ENCODE measurements around the gene SREBF2.

The SREBF2 gene

DNA sequence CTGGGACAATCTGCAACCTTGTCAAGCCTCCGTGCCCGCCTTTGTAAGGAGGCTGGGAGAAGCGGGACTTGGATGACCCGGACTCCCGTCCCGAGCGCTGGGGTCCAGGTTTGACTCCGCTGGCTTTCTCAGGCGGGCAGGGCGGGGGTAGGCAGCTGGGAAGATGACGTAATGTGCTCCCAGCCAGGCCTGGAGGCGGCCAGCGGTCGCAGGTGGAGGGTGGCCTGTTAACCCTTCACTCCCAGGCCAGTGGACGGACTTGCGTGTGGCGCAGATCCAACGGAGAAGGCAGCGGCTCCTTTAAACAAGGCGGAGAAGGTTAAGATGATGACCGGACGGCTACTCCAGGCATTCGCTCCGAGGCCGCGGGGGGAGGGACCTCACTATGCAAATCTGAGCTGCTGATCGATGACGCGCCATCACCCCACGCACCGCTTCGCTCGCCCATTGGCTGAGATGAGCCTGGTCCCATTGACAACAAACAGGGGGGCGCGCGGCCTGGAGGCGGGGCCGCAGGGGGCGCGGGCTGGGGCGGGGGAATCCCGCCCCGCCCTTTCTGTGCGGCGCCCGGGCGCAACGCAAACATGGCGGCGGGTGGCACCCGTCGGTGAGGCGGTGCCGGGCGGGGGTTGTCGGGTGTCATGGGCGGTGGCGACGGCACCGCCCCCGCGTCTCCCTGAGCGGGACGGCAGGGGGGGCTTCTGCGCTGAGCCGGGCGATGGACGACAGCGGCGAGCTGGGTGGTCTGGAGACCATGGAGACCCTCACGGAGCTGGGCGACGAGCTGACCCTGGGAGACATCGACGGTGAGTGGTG is at the start of gene SREBF2:
Gene SREBF2, plus strand, starts transcription at position 553 of the 816 bp plus-strand sequence. Its CDS starts 166 bp downstream, at position 719.
- peak; percentile 100 for DNase-seq

- DNase-seq = no peak
Measured at GRCh38 chr22:41787331-41787730, 45.6 kb upstream of the SREBF2 start.

DNA sequence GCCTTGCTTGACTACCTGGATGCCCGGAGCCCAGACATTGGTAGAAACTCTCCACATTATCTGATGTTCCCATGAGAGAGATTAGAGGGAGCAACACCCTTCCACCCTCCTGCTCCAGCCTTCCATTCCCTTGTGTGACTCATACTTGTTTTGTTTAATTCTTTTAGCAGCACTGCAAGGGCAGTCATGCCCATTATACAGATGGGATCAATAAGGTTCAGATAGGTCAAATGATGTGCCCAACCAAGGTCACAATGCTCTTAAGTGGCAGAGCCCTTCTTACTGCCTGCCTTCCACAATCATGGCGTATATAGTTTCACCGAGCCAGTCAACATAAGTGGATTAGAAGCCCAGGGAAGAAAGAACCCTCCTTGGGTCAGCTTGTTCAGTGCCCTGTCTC is 39.0 kb upstream of the SREBF2 start:
- DNase-seq = no peak

- no peak for DNase-seq
Measured at GRCh38 chr22:41798736-41799135, 34.2 kb upstream of the SREBF2 start.

DNA sequence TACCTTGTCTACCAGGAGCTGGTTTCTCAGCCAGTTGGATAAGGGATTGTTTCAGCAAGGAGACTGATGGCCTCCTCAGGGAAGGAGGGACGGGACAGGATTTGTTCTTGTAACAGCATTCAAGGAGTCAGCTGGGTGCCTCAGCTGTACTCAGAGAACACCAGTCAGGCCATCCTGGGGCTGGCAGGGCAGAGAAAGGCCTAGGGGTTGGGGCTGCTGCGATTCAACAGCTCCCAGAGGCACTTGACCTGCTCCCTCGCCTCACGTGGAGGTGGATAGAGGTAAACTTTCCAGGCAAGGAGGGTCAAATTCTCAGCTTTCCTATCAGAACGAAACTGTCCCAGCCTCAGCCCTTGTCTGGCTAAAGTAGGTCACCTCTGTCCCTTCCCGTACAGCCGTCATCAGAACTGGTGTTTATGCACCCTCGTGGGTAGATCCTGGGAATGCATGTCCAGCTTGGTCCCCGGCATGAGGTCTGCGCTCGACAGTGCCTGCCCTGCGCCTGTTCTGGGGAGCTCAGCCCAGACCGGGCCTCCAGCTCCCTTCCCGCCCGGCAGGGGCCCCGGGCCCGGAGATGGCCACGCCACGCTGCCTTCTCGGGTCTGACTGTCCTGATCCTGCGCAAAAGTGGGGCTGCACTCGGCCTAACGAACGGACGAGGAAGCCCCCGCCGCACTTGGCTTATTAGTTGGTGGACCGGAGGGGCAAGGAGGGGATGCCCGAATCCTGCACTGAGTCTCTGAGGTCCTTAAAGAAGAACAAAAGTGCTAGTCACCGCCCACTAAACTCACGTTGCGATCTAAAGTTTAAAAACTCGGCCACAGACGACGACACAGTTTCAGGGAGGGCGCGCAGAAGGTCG is 33.2 kb upstream of the SREBF2 start:
- DNase-seq = peak; percentile 63

DNA sequence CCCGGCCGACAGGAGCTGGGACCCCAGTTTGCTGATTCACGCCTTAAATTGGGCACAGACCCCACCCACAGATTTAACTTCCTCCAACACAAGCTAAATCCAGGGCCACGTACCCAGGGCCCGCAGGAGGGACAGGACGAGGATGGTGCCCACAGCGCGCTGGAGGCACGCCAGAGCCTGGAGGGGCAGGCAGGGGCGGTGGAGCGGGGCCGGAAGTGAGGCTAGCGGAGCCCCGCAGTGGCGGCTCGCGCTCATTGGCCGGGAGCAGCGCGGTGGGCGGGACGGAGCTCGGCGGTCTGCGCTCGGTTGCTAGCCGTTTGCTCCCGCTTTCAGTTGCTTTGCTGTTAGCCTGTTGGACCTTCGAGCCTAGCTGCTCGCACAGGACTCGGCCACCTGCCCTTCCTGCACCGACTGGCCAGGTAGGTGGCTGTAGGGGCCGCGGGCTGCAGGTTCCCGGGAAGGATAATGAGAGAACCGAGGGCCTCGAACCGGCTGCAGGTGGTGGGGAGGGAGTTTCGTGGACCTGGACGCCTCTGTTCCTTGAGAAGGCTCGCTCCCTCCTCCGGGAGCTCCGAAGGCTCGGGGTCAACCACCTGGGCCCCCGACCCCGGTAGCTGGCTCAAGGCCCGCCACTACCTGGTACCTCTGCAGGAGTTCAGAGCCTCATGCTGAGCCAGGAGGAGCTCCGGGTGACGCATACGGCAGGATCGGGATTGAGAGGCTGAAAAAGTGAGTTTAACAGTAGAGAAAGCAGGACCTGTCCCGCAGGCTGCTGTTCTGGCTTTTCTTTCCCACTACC is 32.4 kb upstream of the SREBF2 start, which contains the start of gene CCDC134:
Gene CCDC134, plus strand, starts transcription at position 332 of the 799 bp plus-strand sequence. CDS start 8,212 bp downstream, outside the sequence.
- DNase-seq = peak; percentile 96

GRCh38 chr22:41801147-41801819 is 31.6 kb upstream of the SREBF2 start:
- DNase-seq = no peak

DNA sequence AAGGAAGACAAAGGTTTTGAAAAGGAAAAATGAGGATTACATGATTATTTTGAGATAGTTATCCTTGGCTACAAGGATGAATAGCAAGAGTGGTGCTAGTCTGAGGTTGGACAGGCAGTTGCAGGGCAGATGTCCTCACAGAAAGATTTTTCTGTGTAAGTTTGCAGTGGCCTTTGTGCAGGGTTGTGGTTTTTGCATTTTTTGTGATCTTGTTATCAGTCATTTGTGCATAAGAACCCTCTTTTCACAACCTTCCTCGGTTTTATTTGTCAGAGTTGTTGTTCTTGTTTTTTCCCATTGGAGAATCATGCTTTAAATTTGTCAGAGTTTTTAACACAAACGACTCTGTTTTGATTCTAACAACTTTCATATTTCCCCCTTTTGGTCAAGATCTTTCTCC is 31.0 kb upstream of the SREBF2 start:
- DNase-seq = no peak

- DNase-seq = no peak
Measured at GRCh38 chr22:41805639-41806038, 27.3 kb upstream of the SREBF2 start.

- DNase-seq = no peak
Measured at GRCh38 chr22:41808400-41808799, 24.5 kb upstream of the SREBF2 start.

- DNase-seq = no peak
Measured at GRCh38 chr22:41810022-41810421, 22.9 kb upstream of the SREBF2 start.

- no peak for DNase-seq
Measured at GRCh38 chr22:41812805-41813545, 19.9 kb upstream of the SREBF2 start.

- no peak for DNase-seq
Measured at GRCh38 chr22:41813726-41814410, 19.0 kb upstream of the SREBF2 start.

DNA sequence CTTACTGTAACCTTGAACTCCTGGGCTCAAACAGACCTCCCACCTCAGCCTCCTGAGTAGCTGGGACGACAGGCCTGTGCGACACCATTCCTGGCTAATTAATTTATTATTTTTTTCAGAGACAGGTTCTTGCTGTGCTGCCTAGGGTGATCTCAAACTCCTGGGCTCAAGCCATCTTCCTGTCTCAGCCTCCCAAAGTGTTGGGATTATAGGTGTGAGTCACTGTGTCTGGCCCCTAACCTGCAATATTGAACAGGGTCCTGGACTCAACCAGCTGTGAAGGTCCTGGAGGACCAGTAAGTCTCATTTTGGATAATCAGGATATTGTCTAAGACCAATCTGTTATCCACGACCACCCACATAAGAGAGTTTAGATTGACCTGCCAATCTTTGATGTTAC is 17.2 kb upstream of the SREBF2 start:
- no peak for DNase-seq

GRCh38 chr22:41816241-41816640 is 16.7 kb upstream of the SREBF2 start:
- DNase-seq = peak; percentile 64

- DNase-seq = no peak
Measured at GRCh38 chr22:41816871-41817270, 16.0 kb upstream of the SREBF2 start.

DNA sequence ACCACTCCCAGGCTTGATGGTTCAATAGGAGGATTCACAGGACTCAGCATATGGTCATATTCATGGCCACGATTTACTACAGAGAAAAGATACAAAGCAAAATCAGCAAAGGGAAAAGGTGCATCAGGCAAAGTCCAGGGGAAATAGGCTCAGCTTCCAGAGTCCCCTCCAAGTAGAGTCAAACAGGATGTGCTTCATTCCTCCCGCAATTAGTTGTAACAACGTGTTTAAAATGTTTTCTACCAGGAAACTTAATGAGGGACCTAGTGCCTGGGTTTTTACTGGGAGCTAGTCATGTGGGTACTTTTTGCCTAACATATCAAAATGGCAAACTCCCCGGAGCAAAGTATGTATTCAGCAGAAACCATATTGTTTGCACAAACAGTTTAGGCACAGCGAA is 14.9 kb upstream of the SREBF2 start:
- no peak for DNase-seq

GRCh38 chr22:41818596-41818995 is 14.3 kb upstream of the SREBF2 start:
- no peak for DNase-seq

DNA sequence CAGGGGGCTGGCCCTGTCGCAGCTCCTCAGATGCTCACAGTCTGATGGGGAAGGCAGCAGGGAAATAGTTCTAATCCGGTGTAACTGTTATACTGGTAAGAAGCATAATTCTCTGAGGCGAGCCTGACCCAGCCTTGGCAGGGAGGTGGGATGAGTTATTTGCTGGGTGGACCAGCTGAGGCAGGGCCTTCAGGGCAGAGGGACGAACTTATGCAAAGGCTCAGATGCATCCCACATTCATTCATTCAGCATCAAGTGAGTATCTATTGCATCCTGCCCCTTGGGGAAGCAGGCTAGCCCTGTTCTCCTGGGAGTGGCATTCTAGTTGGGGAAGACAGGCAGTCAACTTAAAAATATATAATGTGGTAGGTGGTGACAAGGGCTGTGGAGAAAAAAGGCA is 13.6 kb upstream of the SREBF2 start:
- DNase-seq = no peak

DNA sequence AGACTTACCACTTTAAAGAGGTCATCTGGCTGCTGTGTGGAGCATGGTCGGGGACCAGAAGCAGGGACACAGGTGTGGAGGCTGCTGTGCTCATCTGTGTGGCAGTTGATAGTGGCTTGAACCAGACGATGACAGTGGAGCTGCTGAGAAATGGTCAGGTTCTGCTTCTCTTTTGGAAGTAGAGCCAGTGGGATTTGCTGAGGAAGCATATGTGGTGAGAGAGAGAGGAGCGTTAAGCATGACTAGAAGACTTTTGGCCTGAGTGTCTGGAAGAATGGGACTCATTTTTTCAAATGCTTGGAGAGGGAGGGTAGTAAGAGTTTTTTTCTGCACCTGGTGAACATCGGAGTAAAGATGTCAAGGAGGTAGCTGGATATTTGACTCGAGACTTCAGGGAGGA is 12.5 kb upstream of the SREBF2 start:
- DNase-seq = no peak

Data from right hindlimb (tissue), 1 donor.